GM10847 (cell line): ENCODE data around the gene KLF5.

Source experiments
- POLR2A ChIP-seq: IDR thresholded peaks from 2 replicates; pipeline ENCODE4 v1.6.1; 2011; ENCODE audit not compliant: insufficient read length; ENCODE audit errors: extremely low read depth

The KLF5 gene

DNA sequence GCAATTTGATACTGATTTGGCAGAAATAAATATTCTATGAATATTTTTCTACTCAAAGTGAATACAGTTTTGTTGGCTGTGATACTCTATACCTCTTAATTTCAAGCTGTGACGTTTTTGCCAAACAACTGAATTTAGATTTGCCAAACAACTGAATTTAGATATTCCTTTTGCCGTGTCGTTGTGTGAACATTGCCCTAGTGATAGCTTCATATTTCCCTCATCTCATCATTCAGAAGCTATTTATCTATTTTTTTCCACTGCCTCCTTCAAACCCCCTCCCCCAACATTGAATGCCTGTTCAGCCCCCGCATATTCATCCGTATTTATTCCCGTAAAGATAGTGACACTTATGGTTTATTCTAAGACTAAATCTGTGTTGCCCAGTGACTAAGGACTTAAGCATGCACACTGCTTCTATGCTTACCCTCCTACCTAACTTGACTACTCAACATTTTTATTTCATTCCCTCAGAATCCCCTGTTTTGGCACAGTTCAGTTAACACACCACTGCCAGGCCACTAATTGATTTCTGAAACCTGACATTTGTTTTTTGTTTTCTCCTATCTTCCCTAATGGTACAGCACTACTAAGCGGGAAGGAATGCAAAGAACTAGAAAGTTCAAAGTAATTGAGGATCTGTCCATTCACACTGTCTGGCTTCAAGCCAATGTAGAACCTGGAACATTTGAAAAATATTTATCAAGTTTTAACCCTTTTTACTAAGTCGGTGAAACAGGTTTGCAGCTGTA is 2.8 kb upstream of the KLF5 start:
- TF ChIP-seq POLR2A = no peak

DNA sequence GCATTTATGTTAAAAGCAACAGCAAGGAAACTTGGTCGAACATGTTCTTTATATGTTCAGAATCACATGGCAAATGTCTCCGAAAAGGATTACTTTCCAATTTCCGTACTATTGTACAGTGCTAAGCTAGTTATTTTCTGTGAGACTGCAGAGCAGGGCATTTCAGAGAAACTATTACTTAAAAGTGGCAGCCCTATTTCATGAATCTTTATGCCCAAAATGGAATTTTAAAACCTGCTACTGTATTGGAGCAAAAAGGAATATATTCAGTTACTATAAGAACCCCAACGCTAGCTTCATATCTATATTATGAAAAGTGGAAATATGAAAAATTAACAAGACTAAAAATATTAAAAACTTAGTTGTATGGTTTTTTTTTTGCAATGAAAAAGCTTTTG is 2.2 kb upstream of the KLF5 start:
- no peak for TF ChIP-seq POLR2A

DNA sequence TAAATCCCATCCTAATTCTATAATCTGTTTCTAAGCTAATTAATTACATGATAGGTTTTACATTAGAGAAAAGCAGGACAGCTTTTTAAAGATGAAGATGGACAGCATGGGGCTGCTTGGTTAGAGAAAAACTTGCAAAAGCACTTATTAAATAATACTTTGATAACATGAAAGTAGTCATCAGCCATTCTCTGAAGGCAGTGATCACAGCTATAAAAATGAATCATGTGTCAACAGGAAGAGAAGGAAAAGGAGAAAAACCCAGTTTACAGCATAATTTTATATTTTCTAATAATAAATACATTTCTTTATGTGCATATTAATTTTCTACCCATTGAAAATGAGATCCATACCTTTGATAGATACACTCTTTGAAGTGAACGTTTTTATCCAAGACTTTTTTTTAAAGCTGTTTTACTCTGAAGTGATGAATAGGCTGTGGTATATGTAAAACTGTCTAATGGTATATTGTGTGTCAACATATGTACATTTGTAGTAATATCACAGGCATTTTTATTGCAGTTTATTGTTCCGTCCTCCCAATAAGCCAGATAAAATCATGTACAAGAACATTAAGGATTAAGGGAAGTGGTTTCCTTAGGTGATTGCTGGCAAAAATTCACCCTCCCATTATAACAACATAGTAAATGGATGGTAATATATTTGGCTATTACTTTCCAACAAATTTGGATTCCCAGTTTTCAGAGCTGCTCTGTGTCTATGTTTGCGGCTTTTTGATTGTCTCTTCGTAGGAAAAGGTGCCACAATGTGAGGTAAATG is 1.3 kb upstream of the KLF5 start:
- TF ChIP-seq POLR2A = no peak

DNA sequence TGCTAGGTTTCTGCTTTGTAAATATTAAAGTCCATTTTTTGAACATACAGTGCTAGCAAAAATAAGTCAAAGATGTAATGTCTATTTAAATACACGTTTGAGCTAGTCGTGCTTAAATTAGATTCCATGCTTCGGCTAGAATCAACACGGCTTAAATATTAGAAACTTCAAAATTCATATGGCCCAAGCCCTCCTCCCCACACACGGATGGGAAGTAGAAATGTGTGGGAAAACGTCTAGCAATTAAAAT is 816 bp upstream of the KLF5 start:
- TF ChIP-seq POLR2A = no peak

DNA sequence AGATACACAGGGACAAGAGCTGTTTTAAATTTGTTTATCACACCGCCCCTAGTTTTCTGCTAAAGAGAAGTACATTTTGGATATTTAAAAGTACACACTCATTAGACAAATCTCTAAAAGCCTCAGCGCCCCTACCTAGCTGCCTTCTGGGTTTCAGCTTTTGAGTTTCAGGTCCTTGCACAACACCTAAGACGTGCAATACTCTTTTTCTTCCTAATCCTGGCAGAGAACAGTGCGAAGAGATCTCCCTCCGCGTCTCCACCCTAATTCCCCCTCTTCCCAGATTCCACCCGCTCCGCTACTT is 421 bp upstream of the KLF5 start:
- no peak for TF ChIP-seq POLR2A

DNA sequence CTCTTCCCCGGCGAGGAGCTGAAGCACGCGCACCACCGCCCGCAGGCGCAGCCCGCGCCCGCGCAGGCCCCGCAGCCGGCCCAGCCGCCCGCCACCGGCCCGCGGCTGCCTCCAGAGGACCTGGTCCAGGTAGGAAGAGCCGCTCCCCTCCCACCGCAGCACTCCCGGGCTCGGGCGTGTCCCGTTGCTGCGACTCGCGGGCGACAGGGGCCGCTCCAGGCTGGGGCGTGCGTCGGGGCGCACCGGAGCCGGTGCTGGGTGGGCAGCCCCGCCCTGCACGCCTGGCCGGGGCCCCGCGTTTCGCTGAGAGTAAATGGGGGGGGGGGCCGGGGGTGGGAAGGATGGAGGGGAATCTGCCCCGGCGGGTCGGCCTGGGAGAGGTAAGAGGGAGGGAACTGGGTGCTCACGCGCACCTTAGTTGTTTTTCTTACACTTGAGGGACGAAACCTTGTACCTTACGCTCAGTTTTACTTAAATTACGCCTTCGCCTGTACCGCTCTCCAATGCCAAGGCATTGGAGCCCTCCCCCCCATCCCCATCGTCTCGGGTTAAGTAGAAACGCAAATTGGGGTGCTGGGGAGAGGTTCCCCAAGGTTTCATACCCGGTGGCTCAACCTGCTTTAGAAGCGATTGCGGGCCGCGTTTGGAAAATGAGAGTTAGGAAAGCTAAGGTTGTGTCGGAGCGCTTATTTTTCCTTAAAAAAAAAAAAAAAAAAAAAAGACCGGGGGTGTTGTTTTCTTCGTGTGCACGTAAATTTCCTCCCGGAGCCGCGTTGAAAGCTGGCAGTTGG is 850 bp downstream of the KLF5 start:
- no peak for TF ChIP-seq POLR2A

DNA sequence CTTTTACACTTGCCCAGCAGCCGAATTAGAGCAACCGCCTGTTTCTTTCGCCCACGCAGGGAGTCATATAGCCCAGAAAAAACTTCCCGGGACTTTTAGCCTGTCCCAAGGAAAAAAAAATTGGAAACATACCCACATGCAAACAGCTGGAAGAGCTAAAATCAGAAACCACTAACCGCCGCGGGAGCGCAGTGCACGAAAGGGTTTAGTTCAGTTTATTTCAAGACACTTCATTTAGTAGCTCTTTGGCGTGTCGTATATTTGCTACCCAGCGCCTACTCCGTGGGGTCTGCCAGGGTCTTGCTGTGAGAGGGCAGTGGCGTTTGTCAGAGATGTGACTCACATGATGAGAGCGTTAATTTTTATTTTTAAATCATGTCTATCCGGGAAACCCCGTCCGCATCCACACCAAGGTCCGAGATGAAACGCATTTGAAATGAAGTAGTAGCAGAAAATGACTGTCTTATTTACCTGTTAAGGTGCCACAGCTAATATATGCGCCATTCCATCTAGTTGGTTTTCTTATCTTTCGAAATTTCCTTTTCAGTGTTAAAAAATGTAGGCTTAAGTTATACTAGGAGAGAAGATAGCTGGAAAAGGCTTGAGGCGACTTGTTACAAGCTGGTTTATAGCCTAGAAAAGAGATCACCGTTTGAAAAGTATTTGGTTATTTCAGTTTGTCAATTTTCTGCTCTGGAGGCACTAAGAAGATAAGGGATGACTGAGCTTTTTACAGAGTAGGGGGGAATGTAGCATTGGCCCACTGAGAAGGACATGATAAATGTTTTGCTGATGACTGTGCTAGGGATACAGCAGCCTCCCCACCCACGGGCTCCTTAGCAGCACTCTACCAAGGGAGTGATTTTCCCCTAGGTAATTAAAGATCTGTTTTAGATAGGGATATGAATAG is 1.7 kb downstream of the KLF5 start:
- TF ChIP-seq POLR2A = no peak

DNA sequence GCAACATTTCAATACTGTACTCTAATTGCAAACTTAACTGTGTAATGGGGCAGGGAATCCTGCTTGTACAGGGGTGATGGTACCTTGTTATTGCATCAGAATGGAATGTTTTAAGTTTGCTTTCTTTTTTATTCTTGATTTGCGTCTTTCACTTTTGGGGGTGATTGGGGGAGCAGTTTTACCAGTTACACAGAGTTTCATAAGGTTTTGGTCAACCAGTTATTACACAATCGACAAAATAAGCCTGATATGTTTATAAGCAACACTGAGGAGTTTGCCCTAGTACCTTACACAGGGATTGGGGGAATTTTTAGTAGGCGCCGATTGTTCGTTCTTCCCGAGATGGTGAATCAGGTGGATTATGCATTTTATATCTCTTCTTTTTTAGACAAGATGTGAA is 2.7 kb downstream of the KLF5 start:
- TF ChIP-seq POLR2A = no peak

DNA sequence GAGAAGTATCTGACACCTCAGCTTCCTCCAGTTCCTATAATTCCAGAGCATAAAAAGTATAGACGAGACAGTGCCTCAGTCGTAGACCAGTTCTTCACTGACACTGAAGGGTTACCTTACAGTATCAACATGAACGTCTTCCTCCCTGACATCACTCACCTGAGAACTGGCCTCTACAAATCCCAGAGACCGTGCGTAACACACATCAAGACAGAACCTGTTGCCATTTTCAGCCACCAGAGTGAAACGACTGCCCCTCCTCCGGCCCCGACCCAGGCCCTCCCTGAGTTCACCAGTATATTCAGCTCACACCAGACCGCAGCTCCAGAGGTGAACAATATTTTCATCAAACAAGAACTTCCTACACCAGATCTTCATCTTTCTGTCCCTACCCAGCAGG is 3.1 kb downstream of the KLF5 start:
- no peak for TF ChIP-seq POLR2A

DNA sequence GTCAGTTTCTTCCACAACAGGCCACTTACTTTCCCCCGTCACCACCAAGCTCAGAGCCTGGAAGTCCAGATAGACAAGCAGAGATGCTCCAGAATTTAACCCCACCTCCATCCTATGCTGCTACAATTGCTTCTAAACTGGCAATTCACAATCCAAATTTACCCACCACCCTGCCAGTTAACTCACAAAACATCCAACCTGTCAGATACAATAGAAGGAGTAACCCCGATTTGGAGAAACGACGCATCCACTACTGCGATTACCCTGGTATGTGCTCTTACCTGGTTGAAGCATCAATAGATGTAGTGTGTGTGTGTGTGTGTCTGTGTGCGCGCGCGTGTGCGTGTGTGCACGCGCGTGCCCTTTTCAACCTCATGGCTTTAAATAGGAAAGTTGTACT is 3.7 kb downstream of the KLF5 start:
- TF ChIP-seq POLR2A = no peak

DNA sequence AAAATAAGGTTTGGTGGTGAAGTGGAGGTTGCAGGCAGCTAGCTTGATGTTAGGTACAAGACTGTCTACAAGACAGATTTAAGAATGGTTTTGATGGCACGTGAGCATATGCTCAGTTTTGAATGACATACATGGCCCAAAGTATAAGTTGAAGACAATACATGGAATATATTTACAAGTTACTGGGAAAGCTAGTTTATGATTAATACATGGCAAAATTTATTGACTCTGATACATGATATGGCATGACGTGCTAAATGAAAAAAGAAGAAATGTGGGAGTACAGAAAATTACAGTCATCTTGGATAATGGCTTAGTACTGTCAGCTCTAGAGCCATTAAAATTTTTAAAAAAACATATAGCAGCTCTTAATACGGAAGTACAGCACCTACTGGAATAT is 4.4 kb downstream of the KLF5 start:
- no peak for TF ChIP-seq POLR2A

DNA sequence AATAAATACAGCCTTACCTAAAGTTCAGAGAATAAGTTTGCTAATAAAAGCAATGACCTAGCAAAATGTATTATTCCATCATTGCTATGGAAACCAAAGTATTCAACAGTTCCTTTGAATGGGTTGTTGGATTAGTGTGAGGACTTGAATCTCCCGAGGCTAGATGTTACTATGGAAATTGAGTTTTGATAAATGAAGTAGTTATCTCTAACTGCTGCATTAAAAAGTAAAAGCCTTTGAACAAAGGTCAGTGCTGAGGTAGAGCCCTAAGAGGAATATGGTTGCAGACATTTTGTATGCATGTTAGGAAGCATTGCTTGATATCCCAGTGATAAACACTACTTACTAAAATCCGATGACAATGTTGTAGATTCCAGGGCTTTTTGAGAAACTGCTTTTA is 6.2 kb downstream of the KLF5 start:
- no peak for TF ChIP-seq POLR2A

DNA sequence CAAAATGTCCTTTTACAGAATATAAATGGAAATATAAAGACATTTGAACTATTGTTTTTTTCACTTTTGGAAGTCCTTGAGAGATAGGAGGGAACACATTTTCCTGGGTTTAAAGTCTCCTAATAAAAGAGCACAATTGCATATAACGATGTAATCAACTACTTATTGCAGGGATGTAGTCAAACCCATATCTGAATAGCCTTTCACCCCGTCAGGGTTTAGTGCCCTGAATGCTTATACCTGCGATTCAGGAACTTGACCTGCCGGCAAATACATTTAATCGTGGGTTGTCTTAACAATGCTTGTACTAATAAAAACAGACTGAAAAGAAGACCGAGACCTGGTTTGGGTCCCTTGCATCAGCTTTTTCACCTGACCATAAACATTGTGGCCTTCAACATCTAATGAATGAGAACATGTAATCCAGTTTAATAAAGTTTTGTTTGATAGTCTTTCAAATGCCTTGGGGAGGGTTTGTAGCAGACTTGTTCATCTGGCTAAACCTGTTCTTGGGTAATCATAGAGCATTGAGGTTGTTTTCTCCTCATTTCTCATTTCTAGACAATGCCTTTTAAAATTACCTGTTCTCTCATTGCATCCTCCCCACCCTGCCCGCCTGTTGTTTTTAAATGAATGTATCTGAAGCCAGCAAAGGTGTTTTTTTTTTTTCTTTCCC is 7.0 kb downstream of the KLF5 start:
- TF ChIP-seq POLR2A = no peak

DNA sequence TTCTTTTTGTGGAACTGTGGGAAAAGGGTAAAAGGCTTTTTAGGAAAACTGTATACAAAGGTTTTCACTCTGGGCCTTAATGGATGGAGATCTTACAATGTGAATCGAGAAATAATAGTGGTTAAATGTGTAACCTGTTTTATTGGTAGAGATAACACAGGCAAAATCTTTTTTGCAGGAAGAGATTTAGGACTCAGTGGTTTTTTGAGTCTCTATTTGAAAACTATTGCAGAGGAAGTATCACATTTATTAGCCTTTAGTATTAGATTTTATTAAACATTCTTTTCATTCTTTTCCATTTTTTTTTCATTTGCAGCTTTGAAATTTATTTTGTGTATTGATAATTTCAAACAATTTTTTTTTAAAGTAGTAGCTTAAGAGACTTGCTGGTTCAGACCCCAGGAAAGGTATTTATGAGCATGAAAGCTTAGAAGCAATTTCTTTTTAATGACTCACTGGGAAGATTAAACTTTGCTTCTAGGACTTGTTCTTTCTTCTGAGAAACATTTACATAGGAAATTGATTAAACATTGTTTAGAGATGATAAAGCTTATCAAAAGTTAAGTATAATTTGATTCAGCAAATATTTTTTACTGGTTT is 10.5 kb downstream of the KLF5 start:
- TF ChIP-seq POLR2A = no peak
